Stimulated activated CD8-positive, alpha-beta memory T cell treated with anti-CD3 and anti-CD28 coated beads, Interleukin-15, amount 100 ng/mL, for 24 hours (primary cell): Measurements from ENCODE around the gene ARHGAP15.

ENCODE experiments used
- DNase-seq: peaks from one replicate; pipeline ENCODE4 v3.0.0-alpha.2; 2020; ENCODE audit warnings: low read depth

The ARHGAP15 gene

DNA sequence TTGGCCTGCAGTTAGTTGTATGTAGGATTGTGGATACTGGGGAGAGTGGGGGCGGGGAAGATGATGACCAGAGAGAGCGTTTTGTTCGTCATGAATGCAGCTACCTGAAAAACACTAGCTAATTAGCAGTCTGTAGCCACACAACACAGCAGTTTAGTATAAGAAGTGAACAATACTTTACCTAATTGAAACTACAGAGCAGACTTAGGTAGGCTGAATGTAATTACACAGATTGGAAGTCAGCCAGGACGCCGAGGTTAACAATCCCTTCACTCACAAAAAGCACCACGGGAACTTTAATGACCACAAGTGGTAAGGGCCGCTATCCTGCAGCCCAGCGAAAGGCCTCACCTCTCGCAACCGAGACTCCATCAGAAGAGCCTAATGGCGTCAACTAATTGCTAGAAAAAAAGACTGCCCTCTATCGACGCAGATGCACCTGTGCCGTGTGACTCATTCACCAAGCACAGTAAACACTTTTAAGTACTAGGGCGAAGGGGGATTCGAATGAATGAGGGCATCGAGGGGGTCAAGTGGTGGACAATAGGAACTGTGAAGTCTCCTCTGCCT, 591.0 kb downstream of the ARHGAP15 start:
- DNase-seq, result no peak

DNA sequence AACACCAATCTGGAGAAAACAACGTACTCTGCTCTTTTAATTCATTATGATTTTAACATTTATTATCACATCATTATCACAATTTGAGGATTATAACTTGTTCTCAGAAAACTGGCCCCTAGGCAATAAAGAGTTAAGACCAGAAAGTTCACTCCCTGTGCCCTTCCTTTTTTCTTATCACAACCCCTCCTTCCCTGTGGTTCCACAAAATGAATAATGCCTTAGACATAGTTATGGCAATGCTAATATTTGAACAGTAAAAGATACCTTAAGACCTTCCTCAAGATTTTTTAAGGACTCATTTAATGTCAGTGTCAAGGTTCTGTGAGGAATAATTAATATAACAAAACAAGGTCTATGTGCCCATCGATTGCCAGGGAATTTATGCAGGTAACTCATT, 596.2 kb downstream of the ARHGAP15 start:
- no peak for DNase-seq

DNA sequence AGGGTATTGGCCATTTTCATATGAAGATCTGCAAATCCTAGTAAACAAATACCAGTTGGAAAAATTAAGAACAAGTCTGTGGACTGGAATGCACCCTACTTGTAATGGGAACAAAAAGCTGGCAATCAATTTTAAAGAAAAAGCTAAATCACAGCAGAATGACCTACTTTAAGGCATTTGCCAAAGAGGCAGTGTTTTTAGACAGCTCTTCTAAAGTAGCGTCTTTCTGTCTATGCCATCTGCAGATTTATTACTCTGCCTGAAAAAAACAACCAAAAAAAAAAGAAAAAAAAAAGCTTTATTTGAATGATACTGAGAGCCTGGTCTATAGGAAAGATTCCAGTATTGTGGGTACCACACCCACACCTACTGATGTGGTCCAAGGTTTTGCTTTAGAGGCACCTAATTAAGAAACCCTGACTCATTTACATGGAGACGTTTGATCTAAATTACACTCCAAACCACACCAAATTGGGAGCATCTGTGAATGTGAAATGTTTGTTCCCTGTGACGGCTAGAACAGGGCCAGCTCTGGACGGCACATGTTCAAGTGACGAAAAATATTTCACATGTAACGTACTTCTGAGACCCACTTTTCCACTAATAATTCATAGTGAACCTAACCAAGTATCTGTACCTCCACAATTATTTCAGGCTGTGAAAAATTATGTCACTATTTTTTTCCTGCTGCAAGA, 597.1 kb downstream of the ARHGAP15 start:
- DNase-seq, result no peak

DNA sequence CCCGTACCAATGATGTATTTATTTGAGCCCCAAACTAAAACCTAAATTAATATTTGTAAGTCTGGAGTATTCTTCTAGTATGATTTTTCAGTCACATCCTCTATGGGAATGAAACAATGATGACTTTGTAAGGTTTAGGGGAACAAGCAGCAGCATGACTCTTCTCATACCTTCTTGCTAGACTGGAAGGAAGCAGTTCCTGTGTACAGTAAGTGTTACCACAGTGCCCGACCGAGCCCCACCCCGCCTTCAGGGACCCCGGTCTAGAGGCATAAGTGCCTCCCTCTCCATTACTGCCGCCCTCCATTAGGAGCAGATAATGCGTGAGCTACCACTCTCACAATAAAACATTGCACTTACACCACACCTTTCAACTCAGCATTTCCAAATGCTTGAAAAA, 599.3 kb downstream of the ARHGAP15 start:
- no peak for DNase-seq

DNA sequence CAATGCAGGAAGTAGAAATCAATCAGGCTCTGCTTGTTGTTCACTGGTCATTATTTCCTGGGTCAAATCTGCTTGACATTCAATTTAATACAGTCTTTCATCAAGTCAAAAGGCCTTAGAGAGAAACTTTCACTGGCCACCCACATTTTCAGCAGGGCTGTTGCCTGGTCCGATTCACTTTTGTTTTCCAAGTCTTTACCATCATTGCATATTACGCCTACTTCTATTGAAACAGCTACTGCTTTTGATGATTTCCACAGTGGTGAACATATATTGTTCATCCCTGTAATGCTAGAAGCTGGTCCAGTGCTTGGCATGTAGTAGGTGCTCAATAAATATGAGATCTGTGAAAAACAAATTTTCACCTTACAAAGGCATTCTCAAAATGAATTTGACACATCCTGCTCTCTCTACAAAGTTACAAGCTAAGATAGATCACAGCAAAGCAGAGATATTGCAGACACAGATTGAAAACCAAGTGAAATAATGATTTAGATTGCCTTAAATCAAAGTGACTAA, 600.1 kb downstream of the ARHGAP15 start:
- DNase-seq, result no peak

DNA sequence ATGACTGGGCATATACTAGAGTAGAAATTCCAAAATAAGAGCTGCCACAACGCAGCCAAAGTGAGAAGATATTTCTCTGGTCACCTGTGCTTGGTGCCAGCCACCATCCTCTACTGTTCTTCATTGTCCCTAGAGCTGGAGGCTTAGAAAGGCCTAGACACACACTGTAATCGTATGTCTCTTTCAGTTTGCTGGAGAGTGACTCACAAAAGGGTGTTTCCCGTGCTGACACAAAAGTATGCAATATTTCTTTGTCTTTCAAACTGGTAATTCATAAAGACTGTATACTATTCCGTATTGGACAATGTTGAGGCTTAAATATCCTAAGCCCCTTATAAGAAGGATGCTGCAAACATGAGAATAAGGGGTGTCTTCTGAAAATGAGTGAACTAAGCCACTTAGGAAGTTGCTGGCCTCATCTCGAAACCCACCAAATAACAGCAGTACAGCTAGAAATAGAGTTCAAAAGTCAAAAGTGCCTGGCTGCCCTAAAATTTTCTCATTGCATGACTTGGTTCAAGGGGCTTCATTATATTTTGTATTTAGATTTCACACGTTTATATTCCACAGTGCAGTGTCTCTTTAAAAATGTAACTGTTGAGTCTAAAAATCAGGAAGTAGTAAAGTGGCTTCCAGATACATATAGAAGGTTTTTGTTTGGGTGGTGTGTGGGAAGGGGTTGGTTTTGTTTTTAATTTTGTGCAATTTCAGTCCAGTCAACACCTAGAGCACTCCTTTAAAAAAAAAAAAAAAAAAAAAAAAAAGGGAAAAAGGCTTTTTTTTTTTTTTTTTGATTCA, 601.1 kb downstream of the ARHGAP15 start:
- DNase-seq, result no peak

DNA sequence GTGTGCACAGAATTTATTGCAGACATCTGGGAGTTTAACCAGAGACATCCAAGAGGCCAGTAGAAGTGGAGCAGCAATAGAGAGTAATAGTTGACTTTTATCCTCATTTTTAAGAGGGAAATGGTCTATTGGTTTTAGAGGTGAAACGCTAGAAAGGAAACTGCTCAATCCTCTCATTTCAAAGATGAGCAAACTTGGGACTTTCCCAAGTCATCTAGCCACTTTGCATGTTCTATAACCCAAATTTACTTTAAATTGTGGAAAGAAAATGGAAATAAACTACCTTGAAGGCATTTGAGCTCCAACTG, 601.7 kb downstream of the ARHGAP15 start:
- DNase-seq, result no peak

DNA sequence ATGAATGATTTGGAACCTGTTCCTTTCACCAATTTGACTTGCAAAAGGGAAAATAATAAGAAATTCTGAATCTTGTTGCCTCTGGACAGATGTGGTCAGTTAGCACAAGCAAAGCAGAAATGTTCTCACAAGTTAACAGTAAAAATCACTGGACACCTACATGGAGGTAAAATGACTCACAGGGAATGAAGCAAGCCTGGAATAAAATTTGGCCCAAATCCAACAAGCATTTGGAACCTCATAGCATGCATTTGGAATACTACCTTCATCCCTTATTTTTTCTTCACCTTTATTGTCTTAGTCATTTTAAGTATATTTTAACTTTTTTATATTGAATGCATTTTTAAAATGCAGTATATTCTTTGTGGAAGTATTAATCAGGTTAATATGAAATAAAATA, 602.9 kb downstream of the ARHGAP15 start:
- DNase-seq, result no peak

DNA sequence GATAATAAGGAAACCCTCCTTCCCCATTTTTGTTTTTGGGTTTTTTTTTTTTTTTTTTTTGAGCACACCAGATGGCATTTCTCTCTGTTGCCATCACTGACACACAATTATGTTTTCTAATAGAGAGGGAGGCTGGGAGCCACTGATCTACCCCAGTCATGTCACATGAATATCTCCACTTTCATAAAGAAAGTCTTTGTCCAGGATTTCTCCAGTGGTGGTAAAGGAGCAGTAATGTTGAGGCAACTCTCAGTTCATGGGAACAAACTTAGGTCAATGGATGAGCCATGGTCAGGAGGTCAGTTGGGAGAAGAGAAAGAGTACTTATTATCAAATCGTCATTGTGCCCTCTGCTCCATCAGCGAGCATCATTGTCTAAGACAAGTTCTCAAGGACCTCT, 603.7 kb downstream of the ARHGAP15 start:
- DNase-seq, result no peak

DNA sequence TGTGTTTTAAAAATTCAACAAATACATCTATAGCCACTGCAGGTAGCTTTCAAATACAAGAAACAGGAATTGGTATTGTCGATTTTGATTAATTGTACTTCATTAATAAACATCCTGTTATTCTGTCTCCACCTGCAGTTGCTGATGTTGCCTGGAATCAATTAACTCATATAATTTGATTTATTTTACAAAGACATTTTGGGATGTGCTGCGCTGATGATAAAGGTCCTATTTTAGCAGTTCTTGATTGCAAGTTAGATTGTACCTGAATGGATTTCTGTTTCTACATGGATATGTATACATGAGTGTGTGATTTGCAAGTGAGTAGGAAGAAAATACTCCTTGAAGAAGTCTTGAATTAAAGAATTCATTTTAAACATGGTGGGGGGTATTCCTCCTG, 605.3 kb downstream of the ARHGAP15 start:
- DNase-seq, result no peak

DNA sequence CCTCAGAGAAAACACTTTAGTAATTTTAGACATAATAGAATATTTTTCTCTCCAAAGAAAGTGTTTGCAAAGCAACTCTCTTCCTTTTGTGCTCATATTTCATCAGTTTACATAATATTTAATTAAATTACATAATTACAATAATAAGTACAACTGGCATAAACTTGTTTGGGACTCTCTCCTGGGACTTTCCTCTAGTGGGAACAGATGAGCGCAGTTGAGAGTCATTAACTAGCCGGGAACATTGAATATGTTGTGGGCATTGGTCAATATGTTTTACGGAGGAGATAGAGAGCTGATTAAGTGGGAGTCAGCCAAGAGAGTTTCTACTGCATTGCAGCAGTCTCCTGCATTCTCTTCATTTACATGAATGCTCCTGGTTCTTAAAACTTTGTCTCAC, 607.7 kb downstream of the ARHGAP15 start:
- DNase-seq, result no peak

DNA sequence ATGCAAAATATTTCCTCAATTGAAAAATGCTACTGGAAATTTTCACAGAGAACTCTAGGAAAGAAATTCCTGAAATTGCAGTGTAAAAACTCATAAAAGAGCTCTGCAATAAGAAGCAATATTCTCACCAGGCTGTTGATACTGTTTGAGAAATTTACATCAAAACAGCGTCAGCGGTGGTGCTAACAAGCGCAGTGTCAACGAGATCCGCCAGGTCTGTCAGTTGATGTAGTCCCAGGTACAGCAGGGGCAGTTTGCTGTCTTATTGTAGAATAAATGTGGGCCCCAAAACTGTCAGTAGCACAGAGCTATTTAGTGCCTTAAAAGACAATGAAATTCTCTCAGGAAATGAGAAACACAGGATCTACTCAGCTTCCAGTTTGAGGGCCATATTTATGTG, 611.2 kb downstream of the ARHGAP15 start:
- no peak for DNase-seq

DNA sequence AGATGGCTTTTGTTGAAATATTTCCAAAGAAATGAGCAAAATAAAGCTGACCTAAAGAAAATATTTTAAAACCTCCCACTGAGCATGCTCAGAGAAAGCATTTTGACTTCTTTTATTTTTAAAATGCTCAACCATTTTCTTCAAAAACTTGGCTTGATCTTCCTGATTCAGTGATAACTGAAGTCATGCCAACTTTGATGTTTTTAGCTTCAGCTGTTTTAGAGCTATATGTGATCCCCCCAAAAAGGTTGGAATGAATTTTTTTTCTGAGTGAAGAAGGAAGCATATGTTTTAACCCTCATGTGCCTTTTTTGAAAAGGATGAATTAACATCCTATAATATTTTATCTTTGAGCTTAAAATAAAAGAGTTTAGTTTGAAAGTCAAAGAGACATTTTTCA, 612.0 kb downstream of the ARHGAP15 start:
- DNase-seq, result no peak

DNA sequence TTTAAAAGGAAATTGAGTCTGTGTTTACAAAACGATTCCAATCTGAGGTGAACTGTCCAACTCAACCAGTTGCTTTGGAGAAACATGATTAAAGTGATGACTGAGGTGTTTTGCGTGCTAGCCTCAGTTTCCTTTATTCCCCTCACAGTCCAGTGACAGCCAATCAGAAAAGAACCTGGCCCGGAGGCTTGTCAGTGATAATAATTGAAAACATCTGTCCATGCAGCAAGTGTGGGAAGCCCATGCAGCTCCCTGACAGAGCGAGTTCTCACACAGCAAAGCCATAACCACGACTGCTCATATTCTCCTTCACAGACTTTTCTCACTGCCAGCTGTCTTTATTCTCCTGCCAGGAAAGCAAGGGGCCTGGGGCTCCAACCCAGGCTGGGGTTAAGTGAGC, 613.4 kb downstream of the ARHGAP15 start:
- no peak for DNase-seq

DNA sequence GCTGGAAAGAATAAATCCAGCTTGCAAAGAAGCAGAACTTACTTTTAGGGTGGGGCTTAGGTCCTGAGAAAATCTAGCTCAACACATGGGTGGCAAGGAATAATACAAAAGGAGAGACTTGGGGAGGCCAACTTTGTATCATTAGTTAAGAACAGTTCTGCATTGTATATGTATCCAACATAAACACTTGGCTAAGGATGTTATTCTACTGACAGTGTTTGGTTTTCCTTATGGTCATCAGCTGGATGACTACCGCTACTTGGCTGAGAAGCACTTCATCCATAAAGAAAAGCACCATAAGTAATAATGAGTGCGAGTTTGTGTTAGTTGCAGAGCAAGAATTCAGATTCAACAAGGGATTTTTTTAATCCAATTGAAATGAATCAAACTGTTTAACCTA, 614.9 kb downstream of the ARHGAP15 start:
- DNase-seq, result no peak

DNA sequence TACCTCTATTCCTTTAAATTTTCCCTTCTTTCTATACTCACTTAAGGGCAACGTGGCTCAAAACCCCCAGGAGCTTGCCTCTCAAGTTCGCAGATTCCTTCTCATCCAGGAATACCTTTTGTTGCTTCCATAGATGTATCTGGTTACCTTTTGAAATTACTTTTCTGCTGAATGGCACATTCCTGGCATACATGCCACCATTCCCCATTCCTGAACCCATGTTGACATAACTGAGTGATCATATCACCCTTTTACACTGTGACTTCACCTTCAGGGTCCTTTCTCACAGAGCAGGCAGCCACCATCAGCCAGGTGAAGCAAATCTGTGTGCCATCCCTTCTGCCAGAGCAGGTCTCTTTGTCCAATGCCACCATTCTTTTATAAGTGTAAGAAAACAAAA, 615.8 kb downstream of the ARHGAP15 start:
- no peak for DNase-seq

DNA sequence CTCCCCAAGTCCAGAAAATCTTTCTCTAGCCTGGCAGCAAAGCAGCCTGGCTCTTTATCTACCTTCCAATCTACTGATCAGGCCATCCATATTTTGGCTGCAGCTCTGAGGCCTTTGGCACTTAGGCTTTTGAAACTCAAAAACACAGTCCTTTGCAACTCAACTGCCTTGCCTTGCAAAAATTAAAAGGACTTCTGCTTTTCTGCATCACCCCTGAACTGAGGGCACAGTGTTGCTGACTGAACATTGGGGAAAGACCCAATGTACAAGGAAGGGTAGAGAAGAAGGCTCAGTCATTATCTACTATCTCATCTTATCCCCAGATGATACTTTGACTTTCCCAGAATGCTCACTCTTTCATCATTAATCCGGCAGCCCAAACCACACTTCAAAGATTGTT, 625.5 kb downstream of the ARHGAP15 start:
- DNase-seq, result no peak

DNA sequence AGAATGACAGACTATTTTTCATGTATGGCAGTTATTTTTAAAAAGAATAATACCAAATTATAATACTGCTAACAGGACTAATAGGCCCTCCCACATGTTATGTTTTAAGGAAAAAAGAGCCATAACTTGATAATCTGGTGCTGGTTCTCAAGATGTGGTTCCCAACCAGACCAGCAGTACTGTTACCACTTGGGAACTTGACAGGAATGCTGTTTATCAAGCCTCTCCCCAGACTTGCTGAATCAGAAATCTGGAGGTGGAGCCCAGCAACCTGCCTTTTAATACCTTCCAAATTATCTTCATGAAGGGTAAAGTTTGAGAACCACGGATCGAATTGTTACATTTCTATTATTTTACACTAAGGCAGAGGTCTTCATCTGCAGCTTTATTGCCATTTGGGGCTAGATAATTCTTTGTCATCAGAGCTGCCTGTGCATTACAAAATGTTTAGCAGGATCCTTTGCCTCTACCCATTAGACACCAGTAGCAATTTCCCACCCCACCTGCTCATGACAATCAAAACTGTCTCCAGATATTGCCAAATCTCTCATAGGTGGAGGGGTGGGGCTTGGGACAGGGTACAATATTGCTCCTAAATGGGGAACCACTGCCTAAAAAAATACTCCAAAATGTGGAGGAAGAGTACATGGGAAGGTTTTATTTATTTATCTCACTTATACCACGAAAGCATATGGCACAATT, 629.6 kb downstream of the ARHGAP15 start:
- no peak for DNase-seq

DNA sequence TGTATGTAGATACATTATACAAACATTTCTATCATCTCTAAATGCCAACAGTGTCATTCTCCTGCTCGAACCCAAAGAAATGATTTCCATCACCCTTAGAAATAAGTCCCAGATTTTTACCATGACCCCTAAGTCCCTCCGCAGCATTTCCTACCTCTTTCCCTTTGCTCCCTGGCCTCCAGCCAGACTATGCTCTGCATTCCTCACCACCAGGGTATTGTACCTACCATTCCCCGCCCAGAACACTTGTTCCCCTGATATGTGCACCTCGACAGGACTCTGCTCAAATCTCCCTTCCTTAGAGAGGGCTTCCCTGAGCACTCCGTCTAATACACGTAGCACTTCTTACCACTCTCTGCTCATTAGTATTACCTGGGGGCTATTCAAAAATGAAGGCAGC, 630.2 kb downstream of the ARHGAP15 start:
- no peak for DNase-seq

DNA sequence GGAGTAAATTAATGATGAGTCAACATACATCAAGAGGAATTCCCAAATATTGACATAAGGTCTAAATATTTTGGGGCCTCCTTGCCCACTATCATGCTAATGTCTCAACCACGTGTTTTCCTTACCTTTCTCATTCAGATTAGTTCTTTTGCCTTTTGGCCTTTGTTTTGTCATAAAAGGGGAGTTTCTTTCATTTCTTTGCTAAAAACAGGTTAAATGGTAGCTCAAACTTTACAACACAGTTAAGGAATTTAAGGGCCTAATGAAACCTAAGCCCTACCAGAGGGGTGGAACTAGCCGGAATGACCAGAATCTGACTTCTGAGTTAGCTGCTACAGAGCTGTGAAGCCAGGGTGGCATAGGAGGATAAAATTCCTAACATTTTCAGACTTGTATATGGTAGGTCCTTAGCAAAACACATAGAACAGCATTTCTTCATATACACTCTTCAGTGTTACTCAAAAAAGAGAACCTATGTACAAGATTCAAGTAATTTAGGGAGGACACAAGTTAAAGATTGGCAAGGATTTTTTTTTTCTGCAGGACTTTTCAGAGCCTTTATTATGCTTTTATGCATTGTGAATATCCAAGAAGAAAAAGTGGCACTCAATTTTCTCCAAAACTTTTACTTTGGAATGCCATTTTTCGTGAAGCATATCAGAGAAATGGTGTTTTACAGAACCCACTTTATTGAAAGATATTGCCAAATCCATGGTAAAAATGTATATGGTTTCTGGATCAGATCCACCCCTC, 633.1 kb downstream of the ARHGAP15 start:
- DNase-seq, result no peak

DNA sequence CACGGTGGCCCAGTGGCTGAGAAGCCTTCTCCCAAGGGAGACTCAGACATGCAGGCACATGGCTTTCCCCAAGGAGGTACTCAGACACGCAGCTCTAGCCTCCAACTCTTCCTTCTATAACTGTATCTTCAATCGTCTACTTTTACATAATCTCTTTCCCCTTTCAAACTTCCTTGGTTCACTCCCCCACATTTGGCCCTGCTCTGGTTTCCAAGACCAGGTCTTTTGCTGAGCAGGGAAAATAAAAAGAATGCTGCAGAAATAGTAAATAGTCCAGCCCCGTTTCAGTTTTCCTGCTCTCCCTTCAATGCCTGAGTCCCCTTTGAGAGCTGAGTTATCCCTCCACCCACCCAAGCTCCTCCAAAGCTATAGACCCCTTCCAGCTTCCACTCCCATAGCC, 635.0 kb downstream of the ARHGAP15 start:
- no peak for DNase-seq

DNA sequence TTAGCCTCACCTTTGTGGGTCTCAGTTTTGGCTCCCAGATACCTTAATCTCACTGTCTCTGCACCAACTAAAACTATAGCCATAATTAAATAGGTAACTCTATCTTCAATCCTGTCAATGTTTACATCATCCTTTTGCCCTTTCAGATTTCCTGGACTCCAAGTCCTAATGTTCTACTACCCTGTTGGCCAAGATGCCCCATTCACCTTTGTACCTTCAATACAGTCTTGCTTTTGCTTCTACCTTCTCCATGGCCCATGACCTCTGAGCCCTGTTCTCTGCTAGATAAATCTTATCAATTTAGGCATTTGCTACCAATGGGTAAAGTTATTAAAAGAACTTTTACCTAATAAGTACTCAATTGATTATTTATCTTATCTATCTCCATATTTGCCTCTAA, 635.5 kb downstream of the ARHGAP15 start:
- DNase-seq, result no peak
